Activated CD8-positive, alpha-beta T cell treated with anti-CD3 and anti-CD28 coated beads for 36 hours (primary cell): ENCODE measurements around the gene THEM4. TPM values are rescaled to one million over a fixed set of nuclear protein-coding genes. Genes with fewer than 3 reads are reported as not detected.

Experiments
- ATAC-seq: fragments of 200-7000 bp; cut with Tn5 transposase; one replicate; pipeline ENCODE4 v1.10.0; 2021; ENCODE audit warnings: mild to moderate bottlenecking, moderate library complexity
- CTCF ChIA-PET: fragments of 350-600 bp; sonication (Branson Sonifier 250); formaldehyde crosslinking; loops from one replicate; lab custom pipeline; 2021; ENCODE audit warnings: antibody characterized with exemption; lab: Charles Lee
- POLR2A ChIA-PET: fragments of 350-600 bp; sonication (Branson Sonifier 250); formaldehyde crosslinking; loops from one replicate; lab custom pipeline; 2021; ENCODE audit warnings: antibody characterized with exemption; lab: Charles Lee
- DNase-seq: peaks from one replicate; pipeline ENCODE4 v3.0.0-alpha.2; 2020
- H3K27ac Mint-ChIP-seq: one replicate; pipeline ENCODE4 v1.8.0; 2021; ENCODE audit warnings: mild to moderate bottlenecking, mixed read lengths
- H3K27me3 Mint-ChIP-seq: one replicate; pipeline ENCODE4 v1.8.0; 2021; ENCODE audit warnings: mixed read lengths
- H3K36me3 Mint-ChIP-seq: one replicate; pipeline ENCODE4 v1.8.0; 2021; ENCODE audit warnings: low read depth, mixed read lengths
- H3K4me1 Mint-ChIP-seq: one replicate; pipeline ENCODE4 v1.8.0; 2021; ENCODE audit warnings: low read depth, mixed read lengths
- H3K4me3 Mint-ChIP-seq: one replicate; pipeline ENCODE4 v1.8.0; 2021; ENCODE audit warnings: mild to moderate bottlenecking, moderate library complexity, mixed read lengths
- H3K9me3 Mint-ChIP-seq: one replicate; pipeline ENCODE4 v1.8.0; 2021; ENCODE audit warnings: mixed read lengths
- intact Hi-C: fragments of 100-400 bp; cut with micrococcal nuclease; formaldehyde crosslinking; loops from one replicate; pipeline ENCODE4 v1.10.0; 2022
- total RNA-seq, 2 experiments: library from RNA; stranded (reverse); gene quantifications; one replicate each; pipeline ENCODE4 v1.2.3, GENCODE V29; 2021
- TF ChIP-seq, protein P1 (sequence below): fragments of 200-600 bp; IDR thresholded peaks from one replicate; pipeline ENCODE4 v1.8.0; 2022; ENCODE audit warnings: antibody characterized with exemption, mild to moderate bottlenecking

THEM4 gene
- total RNA-seq, 2 experiments from 2014 or later, result 19.9 to 22.0 TPM

DNA sequence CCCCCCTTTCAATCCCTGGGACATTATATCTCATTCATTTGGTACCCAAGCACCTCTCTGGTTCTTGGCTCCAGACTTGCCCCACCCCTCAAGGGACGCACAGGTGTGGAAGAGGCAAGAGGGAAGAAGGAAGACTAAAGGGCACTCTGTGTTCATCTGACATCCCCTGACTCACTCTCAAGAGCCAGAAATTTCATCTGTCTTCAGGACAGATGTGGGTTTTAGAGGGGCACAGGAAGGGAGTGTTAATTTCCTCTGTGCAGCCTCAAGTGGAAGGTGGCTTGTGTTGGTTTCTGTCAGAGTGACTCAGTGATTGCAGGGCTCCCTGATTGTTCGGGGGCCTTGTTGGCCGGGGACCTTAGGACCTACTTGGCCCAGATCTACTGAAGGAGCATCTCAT, 72.1 kb downstream of the THEM4 start:
- CTCF ChIA-PET, result interaction anchor here (0.6 to 3.0 kb wide), 20 partner anchors 10 to 393 kb away, joined by 3 to 29 read pairs (median 5); partner anchors contain the start of genes CELF3 and MRPL9
- intact Hi-C loops, result loop anchor here (5.0 to 10.0 kb wide), 2 partner anchors 75 to 242 kb away; partner anchors contain the start of gene MRPL9
- Mint-ChIP-seq H3K9me3 (no peaks in the 10 kb centered on the region), H3K36me3 (peaks cover 8% of the 10 kb centered on the region), H3K4me3 (peak overlapping the region; percentile 83), H3K27ac (peak overlapping the region; percentile 92), H3K27me3 (no peaks in the 10 kb centered on the region), H3K4me1 (peaks cover 58% of the 10 kb centered on the region)
- peak; percentile 74 for DNase-seq
- ATAC-seq, result peak; percentile 55
- TF ChIP-seq, protein P1, sequence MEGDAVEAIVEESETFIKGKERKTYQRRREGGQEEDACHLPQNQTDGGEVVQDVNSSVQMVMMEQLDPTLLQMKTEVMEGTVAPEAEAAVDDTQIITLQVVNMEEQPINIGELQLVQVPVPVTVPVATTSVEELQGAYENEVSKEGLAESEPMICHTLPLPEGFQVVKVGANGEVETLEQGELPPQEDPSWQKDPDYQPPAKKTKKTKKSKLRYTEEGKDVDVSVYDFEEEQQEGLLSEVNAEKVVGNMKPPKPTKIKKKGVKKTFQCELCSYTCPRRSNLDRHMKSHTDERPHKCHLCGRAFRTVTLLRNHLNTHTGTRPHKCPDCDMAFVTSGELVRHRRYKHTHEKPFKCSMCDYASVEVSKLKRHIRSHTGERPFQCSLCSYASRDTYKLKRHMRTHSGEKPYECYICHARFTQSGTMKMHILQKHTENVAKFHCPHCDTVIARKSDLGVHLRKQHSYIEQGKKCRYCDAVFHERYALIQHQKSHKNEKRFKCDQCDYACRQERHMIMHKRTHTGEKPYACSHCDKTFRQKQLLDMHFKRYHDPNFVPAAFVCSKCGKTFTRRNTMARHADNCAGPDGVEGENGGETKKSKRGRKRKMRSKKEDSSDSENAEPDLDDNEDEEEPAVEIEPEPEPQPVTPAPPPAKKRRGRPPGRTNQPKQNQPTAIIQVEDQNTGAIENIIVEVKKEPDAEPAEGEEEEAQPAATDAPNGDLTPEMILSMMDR, result no peak
- POLR2A ChIA-PET, result interaction anchor here (0.6 to 2.1 kb wide), 5 partner anchors 11 to 74 kb away, joined by 3 to 5 read pairs (median 4); partner anchors contain the start of genes MRPL9 and THEM4

DNA sequence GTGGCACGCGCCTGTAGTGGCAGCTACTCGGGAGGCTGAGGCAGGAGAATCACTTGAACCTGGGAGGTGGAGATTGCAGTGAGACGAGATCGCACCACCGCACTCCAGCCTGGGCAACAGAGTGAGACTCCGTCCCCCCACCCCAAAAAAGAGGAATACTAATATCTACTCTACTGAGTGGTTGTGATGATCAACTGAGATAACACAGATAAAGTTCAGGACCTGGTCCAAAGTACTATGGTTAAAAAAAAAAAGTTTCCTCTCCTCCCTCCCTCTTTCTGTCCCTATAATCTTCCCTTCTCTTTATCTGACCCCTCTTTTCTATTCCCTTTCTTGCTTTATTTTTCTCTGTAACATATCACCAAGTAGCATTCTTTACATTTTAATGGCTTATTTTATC, 73.7 kb downstream of the THEM4 start:
- no peaks in the 10 kb centered on the region for H3K27me3 Mint-ChIP-seq
- H3K36me3 Mint-ChIP-seq, result peaks cover 2% of the 10 kb centered on the region
- ChIA-PET CTCF (interaction anchor here (0.7 to 3.0 kb wide), 21 partner anchors 8 to 391 kb away, joined by 3 to 29 read pairs (median 5); partner anchors contain the start of gene MRPL9), POLR2A (no interaction called here)
- intact Hi-C loops, result loop anchor here (5.0 to 10.0 kb wide), 2 partner anchors 73 to 241 kb away; partner anchors contain the start of gene MRPL9
- DNase-seq (no peak), ATAC-seq (no peak)
- no peak overlapping the region for H3K27ac Mint-ChIP-seq
- H3K4me1 Mint-ChIP-seq, result peaks cover 63% of the 10 kb centered on the region
- H3K4me3 Mint-ChIP-seq, result no peak overlapping the region
- H3K9me3 Mint-ChIP-seq, result no peaks in the 10 kb centered on the region
- TF ChIP-seq, protein P1, result no peak

- intact Hi-C loops, result loop anchor here (10.0 kb wide), 1 partner anchor 239 kb away; no protein-coding TSS in a partner anchor
- DNase-seq (peak; percentile 28), ATAC-seq (no peak)
- TF ChIP-seq, protein P1, result no peak
- no peak overlapping the region for H3K4me3 Mint-ChIP-seq
- H3K9me3 Mint-ChIP-seq, result no peaks in the 10 kb centered on the region
- peaks cover 66% of the 10 kb centered on the region for H3K4me1 Mint-ChIP-seq
- POLR2A ChIA-PET, result interaction anchor here (1.5 to 1.6 kb wide), 2 partner anchors 12 to 78 kb away, joined by 3 read pairs; no protein-coding TSS in a partner anchor
- H3K27me3 Mint-ChIP-seq, result no peaks in the 10 kb centered on the region
- CTCF ChIA-PET, result interaction anchor here (0.8 to 1.7 kb wide), 7 partner anchors 8 to 493 kb away, joined by 3 to 9 read pairs (median 3); partner anchors contain the start of gene TDRKH
- H3K36me3 Mint-ChIP-seq, result no peaks in the 10 kb centered on the region
- H3K27ac Mint-ChIP-seq, result no peak overlapping the region
Observed at GRCh38 chr1:151834239-151834638, 75.1 kb downstream of the THEM4 start.

GRCh38 chr1:151833172-151833900, 76.0 kb downstream of the THEM4 start:
- ATAC-seq (no peak), DNase-seq (peak; percentile 30)
- TF ChIP-seq, protein P1, result no peak
- POLR2A ChIA-PET, result interaction anchor here (0.8 to 1.6 kb wide), 3 partner anchors 11 to 77 kb away, joined by 3 read pairs; partner anchors contain the start of gene TDRKH
- no peak overlapping the region for H3K4me3 Mint-ChIP-seq
- no peaks in the 10 kb centered on the region for H3K27me3 Mint-ChIP-seq
- intact Hi-C loops, result loop anchor here (10.0 kb wide), 1 partner anchor 239 kb away; no protein-coding TSS in a partner anchor
- H3K36me3 Mint-ChIP-seq, result no peaks in the 10 kb centered on the region
- CTCF ChIA-PET, result no interaction called here
- H3K9me3 Mint-ChIP-seq, result no peaks in the 10 kb centered on the region
- no peak overlapping the region for H3K27ac Mint-ChIP-seq
- H3K4me1 Mint-ChIP-seq, result peaks cover 75% of the 10 kb centered on the region
